Ascending aorta (tissue), 2 donors: ENCODE results near the gene NOTCH4. TPM values are rescaled to one million over a fixed set of nuclear protein-coding genes. Genes with fewer than 3 reads are reported as not detected.

ENCODE experiments used
- DNase-seq, 2 donors: peaks; one replicate each; pipeline ENCODE4 v3.0.0-alpha.2; 2019; ENCODE audit warnings: low spot score in 2 of 2
- H3K27ac ChIP-seq, 2 donors: fragments of 200-600 bp; sonication (generic); one replicate each; pipeline ENCODE4 v1.5.1; 2016 to 2017; ENCODE audit warnings: mild to moderate bottlenecking in 1 of 2
- H3K27me3 ChIP-seq: fragments of 200-600 bp; sonication (generic); one replicate; pipeline ENCODE4 v1.5.1; 2017
- H3K36me3 ChIP-seq, 2 donors: fragments of 200-600 bp; sonication (generic); one replicate each; pipeline ENCODE4 v1.5.1; 2016
- H3K4me1 ChIP-seq, 2 donors: fragments of 200-600 bp; sonication (generic); one replicate each; pipeline ENCODE4 v1.5.1; 2016 to 2017; ENCODE audit warnings: mild to moderate bottlenecking in 1 of 2
- H3K4me3 ChIP-seq, 2 donors: fragments of 200-600 bp; sonication (generic); one replicate each; pipeline ENCODE4 v1.5.1; 2016 to 2017; ENCODE audit warnings: mild to moderate bottlenecking in 1 of 2
- H3K9me3 ChIP-seq, 2 donors: fragments of 200-600 bp; sonication (generic); one replicate each; pipeline ENCODE4 v1.5.1; 2016
- intact Hi-C: fragments of 100-400 bp; cut with DNase I; formaldehyde crosslinking; loops from one replicate; pipeline ENCODE4 v1.15.1; 2023
- total RNA-seq: library from RNA; depleted of rRNA; stranded (reverse); fragments of >200 nt; gene quantifications from one replicate; pipeline ENCODE4 v1.1.0, GENCODE V29; 2016
- TF ChIP-seq, protein P1 (sequence below), 3 experiments: fragments of 200-600 bp in 2 of 3; fragments of 450-650 bp in 1 of 3; sonication (generic) in 2 of 3; IDR thresholded peaks; one replicate each; pipeline ENCODE4 v1.5.1; 2016 to 2019; ENCODE audit warnings: antibody characterized with exemption in 3 of 3, mild to moderate bottlenecking in 1 of 3, moderate library complexity in 1 of 3

The NOTCH4 gene
- total RNA-seq, 1 donor from 2014 or later = 198 TPM

GRCh38 chr6:32152769-32153563, 70.9 kb downstream of the NOTCH4 start:
- Histone ChIP-seq H3K27me3 (no peaks in the 10 kb centered on the region), H3K36me3 (peaks cover 19 to 26% of the 10 kb centered on the region in 2 donors), H3K4me3 (peak overlapping the region; percentile 79 to 86), H3K4me1 (peaks cover 12 to 27% of the 10 kb centered on the region in 2 donors), H3K9me3 (no peaks in the 10 kb centered on the region), H3K27ac (peak overlapping the region; percentile 90 to 96)
- TF ChIP-seq, protein P1, sequence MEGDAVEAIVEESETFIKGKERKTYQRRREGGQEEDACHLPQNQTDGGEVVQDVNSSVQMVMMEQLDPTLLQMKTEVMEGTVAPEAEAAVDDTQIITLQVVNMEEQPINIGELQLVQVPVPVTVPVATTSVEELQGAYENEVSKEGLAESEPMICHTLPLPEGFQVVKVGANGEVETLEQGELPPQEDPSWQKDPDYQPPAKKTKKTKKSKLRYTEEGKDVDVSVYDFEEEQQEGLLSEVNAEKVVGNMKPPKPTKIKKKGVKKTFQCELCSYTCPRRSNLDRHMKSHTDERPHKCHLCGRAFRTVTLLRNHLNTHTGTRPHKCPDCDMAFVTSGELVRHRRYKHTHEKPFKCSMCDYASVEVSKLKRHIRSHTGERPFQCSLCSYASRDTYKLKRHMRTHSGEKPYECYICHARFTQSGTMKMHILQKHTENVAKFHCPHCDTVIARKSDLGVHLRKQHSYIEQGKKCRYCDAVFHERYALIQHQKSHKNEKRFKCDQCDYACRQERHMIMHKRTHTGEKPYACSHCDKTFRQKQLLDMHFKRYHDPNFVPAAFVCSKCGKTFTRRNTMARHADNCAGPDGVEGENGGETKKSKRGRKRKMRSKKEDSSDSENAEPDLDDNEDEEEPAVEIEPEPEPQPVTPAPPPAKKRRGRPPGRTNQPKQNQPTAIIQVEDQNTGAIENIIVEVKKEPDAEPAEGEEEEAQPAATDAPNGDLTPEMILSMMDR (IDR thresholded peaks at IDR 0.05) = no peak
- intact Hi-C loops = loop anchor here (1.0 to 10.0 kb wide), 5 partner anchors 23 to 418 kb away; partner anchors contain the start of genes AGPAT1, CLIC1, FKBPL and NELFE
- no peak for DNase-seq

DNA sequence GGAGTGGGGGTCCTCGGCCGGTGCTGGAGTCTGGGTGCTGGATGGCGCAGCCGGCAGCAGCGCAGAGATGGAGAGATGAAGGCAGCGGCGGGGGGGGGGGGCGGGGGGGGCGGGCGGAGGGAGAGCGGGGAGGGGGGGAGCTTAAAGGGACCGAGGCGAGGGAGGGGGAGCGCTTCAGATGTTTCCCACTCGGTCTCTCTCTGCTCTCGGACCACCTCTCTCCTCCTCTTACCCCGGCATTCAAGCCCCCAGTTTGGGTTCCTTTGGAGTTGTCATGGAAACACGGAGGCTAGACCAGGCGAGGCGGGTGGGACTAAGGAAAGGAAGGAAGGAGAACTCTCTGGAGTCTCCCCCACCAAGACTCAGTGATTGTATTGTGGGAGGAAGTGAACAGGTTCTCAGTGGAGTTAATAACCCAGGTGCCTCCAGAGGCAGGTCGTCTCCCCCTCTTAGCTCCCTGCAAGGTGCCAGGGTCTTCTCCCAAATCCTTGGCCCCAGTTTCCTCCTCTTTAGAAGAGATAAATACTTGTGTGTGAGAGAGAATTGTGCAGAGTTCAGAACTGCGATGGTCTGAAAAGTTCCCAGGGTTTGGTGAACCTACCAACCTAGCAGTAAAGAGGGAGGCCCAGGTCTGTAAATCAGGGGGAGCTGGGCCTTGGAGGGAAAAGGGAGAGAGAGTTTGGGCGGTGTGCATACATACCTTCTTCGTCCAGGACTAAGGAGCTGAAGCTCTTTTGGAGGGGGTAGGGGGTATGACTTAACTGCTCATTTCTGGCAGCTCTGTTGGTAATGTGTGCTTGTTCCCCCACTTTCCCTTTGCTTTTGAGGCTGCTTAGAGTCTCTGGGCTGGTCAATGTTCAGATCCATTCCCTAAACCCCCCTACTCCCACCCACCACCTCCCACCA, 71.8 kb downstream of the NOTCH4 start, which contains the start of gene PRRT1:
Gene PRRT1, minus strand, starts transcription at position 77 of the 906 bp plus-strand sequence. CDS start 112 bp downstream, outside the sequence.
- peaks cover 11 to 17% of the 10 kb centered on the region in 2 donors for H3K36me3 ChIP-seq
- H3K27ac ChIP-seq = peak within 1 kb of the TSS; percentile 90 to 96
- intact Hi-C loops = loop anchor here (5.0 to 10.0 kb wide), 3 partner anchors 107 to 417 kb away; partner anchors contain the start of genes CLIC1, NELFE and SKIC2
- peak within 1 kb of the TSS; percentile 79 to 86 for H3K4me3 ChIP-seq
- TF ChIP-seq, protein P1 (IDR thresholded peaks at IDR 0.05) = no peak
- no peak for DNase-seq
- H3K9me3 ChIP-seq = no peaks in the 10 kb centered on the region
- H3K27me3 ChIP-seq = no peaks in the 10 kb centered on the region
- peaks cover 12 to 27% of the 10 kb centered on the region in 2 donors for H3K4me1 ChIP-seq

- Histone ChIP-seq H3K9me3 (no peaks in the 10 kb centered on the region), H3K4me3 (peak overlapping the region; percentile 79 to 86), H3K4me1 (peaks cover 12 to 27% of the 10 kb centered on the region in 2 donors), H3K27ac (peak overlapping the region; percentile 90 to 96), H3K27me3 (no peaks in the 10 kb centered on the region), H3K36me3 (peaks cover 10 to 13% of the 10 kb centered on the region in 2 donors)
- no peak for DNase-seq
- TF ChIP-seq, protein P1 (IDR thresholded peaks at IDR 0.05) = no peak
- intact Hi-C loops = loop anchor here (5.0 to 10.0 kb wide), 3 partner anchors 107 to 417 kb away; partner anchors contain the start of genes CLIC1, NELFE and SKIC2
Observed at GRCh38 chr6:32151181-32151862, 72.5 kb downstream of the NOTCH4 start.

DNA sequence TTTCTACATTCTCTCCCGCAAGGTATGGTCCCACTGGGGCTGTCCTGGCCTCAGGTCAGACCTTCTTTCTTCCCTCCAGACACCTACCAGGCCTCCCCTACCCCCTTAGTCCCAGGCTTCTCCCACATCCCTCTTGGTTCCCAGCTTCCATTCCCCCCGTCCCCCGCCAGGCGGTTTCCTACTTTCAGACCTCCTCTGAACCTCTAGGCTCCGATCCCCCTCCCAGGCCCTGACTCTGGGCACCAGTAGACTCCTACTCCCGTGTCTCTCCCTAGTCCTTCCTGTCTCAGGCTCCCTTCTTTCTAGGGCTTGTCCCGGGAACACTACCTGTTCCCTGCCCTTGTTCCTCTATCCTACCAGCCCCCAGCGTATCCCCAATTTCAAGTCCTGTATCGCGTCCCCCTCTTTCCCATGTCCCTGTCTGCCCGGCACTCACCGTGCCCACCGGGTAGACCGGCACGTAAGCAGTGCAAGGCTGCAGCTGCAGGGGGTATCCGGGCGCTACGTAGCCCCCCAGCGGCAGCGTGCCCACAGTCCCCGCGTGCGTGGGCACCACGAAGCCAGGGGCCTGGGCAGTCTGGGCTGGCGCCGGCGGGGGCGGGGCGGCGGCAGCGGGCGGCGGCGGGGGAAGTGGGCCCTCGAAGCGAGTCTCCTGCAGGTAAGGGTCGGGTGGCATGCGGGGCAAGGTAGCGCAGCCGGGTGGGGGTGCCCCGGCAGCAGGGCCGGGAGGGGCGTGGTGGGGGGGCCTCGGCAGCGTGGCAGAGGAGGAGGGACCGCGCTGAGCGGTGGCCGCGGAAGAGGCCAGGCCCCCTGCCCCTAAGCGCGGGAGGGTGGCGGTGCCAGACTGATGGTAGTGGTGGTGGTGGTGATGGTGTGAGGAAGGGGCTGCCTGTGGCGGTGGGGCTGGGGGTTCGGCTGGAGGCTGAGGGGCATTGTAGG, 73.7 kb downstream of the NOTCH4 start:
- DNase-seq = no peak
- H3K4me1 ChIP-seq = peaks cover 12 to 21% of the 10 kb centered on the region in 2 donors
- H3K27me3 ChIP-seq = no peaks in the 10 kb centered on the region
- peak overlapping the region; percentile 2 to 86 for H3K4me3 ChIP-seq
- TF ChIP-seq, protein P1 (IDR thresholded peaks at IDR 0.05) = no peak
- H3K27ac ChIP-seq = peak overlapping the region in 1 of 2 donors; percentile 17
- no peaks in the 10 kb centered on the region for H3K9me3 ChIP-seq
- peaks cover 10 to 13% of the 10 kb centered on the region in 2 donors for H3K36me3 ChIP-seq
- intact Hi-C loops = loop anchor here (5.0 to 10.0 kb wide), 3 partner anchors 105 to 415 kb away; partner anchors contain the start of genes CLIC1, NELFE and SKIC2
